Activated CD8-positive, alpha-beta memory T cell treated with anti-CD3 and anti-CD28 coated beads, Interleukin-2, amount 50 U/mL, for 24 hours (primary cell): ENCODE data around the gene OTOF.
"Not testable (repeated sequence)": the region's sequence is repeated elsewhere in the genome, so short reads cannot be mapped to it uniquely, and the experiment has no call there.

Experiments
- DNase-seq: peaks from one replicate; pipeline ENCODE4 v3.0.0-alpha.2; 2020; ENCODE audit errors: extremely low read depth

OTOF gene

GRCh38 chr2:26480566-26481423 is 2.9 kb upstream of the OTOF start:
- DNase-seq = no peak

GRCh38 chr2:26479789-26480565 is 2.1 kb upstream of the OTOF start:
- DNase-seq = no peak

- DNase-seq = no peak
Measured at GRCh38 chr2:26479131-26479788, 1.3 kb upstream of the OTOF start.

GRCh38 chr2:26478366-26478765 is 442 bp upstream of the OTOF start:
- no peak for DNase-seq

- no peak for DNase-seq
Measured at GRCh38 chr2:26477126-26477910, 606 bp downstream of the OTOF start.

- DNase-seq = no peak
Measured at GRCh38 chr2:26475832-26476501, 2.0 kb downstream of the OTOF start.

GRCh38 chr2:26475037-26475436 is 2.9 kb downstream of the OTOF start:
- DNase-seq = no peak

GRCh38 chr2:26474261-26474785 is 3.6 kb downstream of the OTOF start:
- DNase-seq = no peak

GRCh38 chr2:26473796-26474195 is 4.1 kb downstream of the OTOF start:
- DNase-seq = no peak

- DNase-seq = no peak
Measured at GRCh38 chr2:26472821-26473655, 4.9 kb downstream of the OTOF start.

GRCh38 chr2:26471766-26472706 is 5.9 kb downstream of the OTOF start:
- no peak for DNase-seq

GRCh38 chr2:26471289-26471688 is 6.6 kb downstream of the OTOF start:
- no peak for DNase-seq

- no peak for DNase-seq
Measured at GRCh38 chr2:26470601-26471260, 7.2 kb downstream of the OTOF start.

- DNase-seq = no peak
Measured at GRCh38 chr2:26469955-26470354, 8.0 kb downstream of the OTOF start.

- peak; percentile 20 for DNase-seq
Measured at GRCh38 chr2:26469092-26469710, 8.7 kb downstream of the OTOF start.

- DNase-seq = not testable (repeated sequence)
Measured at GRCh38 chr2:26468544-26468943, 9.4 kb downstream of the OTOF start.

- no peak for DNase-seq
Measured at GRCh38 chr2:26466662-26467310, 11.1 kb downstream of the OTOF start.
